BLaER1 treated with 17β-estradiol and CSF1 and Interleukin-3, amounts not matched to agents 10 nM and 100 nM (cell line): ENCODE results near the gene CHSY3.
A peak's percentile ranks its signal among the peaks of the same experiment; 100 is the strongest.

Experiments used
- H3K27ac ChIP-seq, 11 experiments: shearing (Covaris generic); formaldehyde crosslinking; 2 replicates each; pipeline ENCODE4 v1.8.1; 2022
- H3K27me3 ChIP-seq, 11 experiments: shearing (Covaris generic); formaldehyde crosslinking; 2 replicates each; pipeline ENCODE4 v1.8.1; 2022
- H3K36me3 ChIP-seq, 11 experiments: shearing (Covaris generic); formaldehyde crosslinking; 2 replicates each; pipeline ENCODE4 v1.8.1; 2022
- H3K4me1 ChIP-seq, 10 experiments: shearing (Covaris generic); formaldehyde crosslinking; 2 replicates each; pipeline ENCODE4 v1.8.1; 2022
- H3K4me2 ChIP-seq, 11 experiments: shearing (Covaris generic); formaldehyde crosslinking; 2 replicates each; pipeline ENCODE4 v1.8.1; 2022
- H3K4me3 ChIP-seq, 10 experiments: shearing (Covaris generic); formaldehyde crosslinking; 2 replicates each; pipeline ENCODE4 v1.8.1; 2022
- H3K9ac ChIP-seq, 11 experiments: shearing (Covaris generic); formaldehyde crosslinking; 2 replicates each; pipeline ENCODE4 v1.8.1; 2022
- H3K9me3 ChIP-seq, 11 experiments: shearing (Covaris generic); formaldehyde crosslinking; replicated peaks in 1 of 11; 2 replicates each; pipeline ENCODE4 v1.8.1; 2022
- H4K20me1 ChIP-seq, 11 experiments: shearing (Covaris generic); formaldehyde crosslinking; 2 replicates each; pipeline ENCODE4 v1.8.1; 2022
- Cebpa-rat ChIP-seq, 11 experiments: shearing (Covaris generic); IDR thresholded peaks; 2 replicates each; pipeline ENCODE4 v1.8.1; 2022

CHSY3 gene

GRCh38 chr5:130021876-130022275 lies 117.6 kb downstream of the CHSY3 start:
- Histone ChIP-seq H3K4me1 (peaks cover 0 to 6% (median 0%) of the 10 kb centered on the region in 10 experiments; a peak in 3 of 20 replicates), H3K27ac (no peak overlapping the region), H3K9ac (no peak overlapping the region), H3K9me3 (no peaks in the 10 kb centered on the region), H3K36me3 (no peaks in the 10 kb centered on the region), H3K27me3 (no peaks in the 10 kb centered on the region), H3K4me3 (no peak overlapping the region), H3K4me2 (no peak overlapping the region), H4K20me1 (no peaks in the 10 kb centered on the region; a peak in 1 of 22 replicates)
- TF ChIP-seq Cebpa-rat (IDR thresholded peaks at IDR 0.05) = no peak

GRCh38 chr5:130023604-130024003 lies 119.3 kb downstream of the CHSY3 start:
- H3K4me3 ChIP-seq = no peak overlapping the region
- no peaks in the 10 kb centered on the region for H3K36me3 ChIP-seq
- peaks cover 0 to 11% (median 0%) of the 10 kb centered on the region in 10 experiments; a peak in 4 of 20 replicates for H3K4me1 ChIP-seq
- TF ChIP-seq Cebpa-rat (IDR thresholded peaks at IDR 0.05) = no peak
- no peaks in the 10 kb centered on the region; a peak in 1 of 22 replicates for H4K20me1 ChIP-seq
- H3K4me2 ChIP-seq = no peak overlapping the region
- no peak overlapping the region for H3K27ac ChIP-seq
- no peaks in the 10 kb centered on the region for H3K9me3 ChIP-seq
- no peak overlapping the region for H3K9ac ChIP-seq
- no peaks in the 10 kb centered on the region for H3K27me3 ChIP-seq

GRCh38 chr5:130024006-130024405 lies 119.7 kb downstream of the CHSY3 start:
- Histone ChIP-seq H3K9ac (no peak overlapping the region), H3K27me3 (no peaks in the 10 kb centered on the region), H3K4me1 (peaks cover 0 to 15% (median 0%) of the 10 kb centered on the region in 10 experiments; a peak in 4 of 20 replicates), H3K4me3 (no peak overlapping the region), H4K20me1 (no peaks in the 10 kb centered on the region; a peak in 1 of 22 replicates), H3K36me3 (no peaks in the 10 kb centered on the region), H3K4me2 (no peak overlapping the region), H3K9me3 (no peaks in the 10 kb centered on the region), H3K27ac (no peak overlapping the region)
- TF ChIP-seq Cebpa-rat (IDR thresholded peaks at IDR 0.05) = no peak

GRCh38 chr5:130025511-130025910 lies 121.2 kb downstream of the CHSY3 start:
- Histone ChIP-seq H3K4me3 (no peak overlapping the region), H3K9ac (no peak overlapping the region), H3K4me1 (peaks cover 0 to 23% (median 0%) of the 10 kb centered on the region in 10 experiments; a peak in 4 of 20 replicates), H3K27me3 (no peaks in the 10 kb centered on the region), H3K36me3 (no peaks in the 10 kb centered on the region), H4K20me1 (no peaks in the 10 kb centered on the region; a peak in 1 of 22 replicates), H3K4me2 (no peak overlapping the region), H3K27ac (no peak overlapping the region), H3K9me3 (no peaks in the 10 kb centered on the region)
- no peak for TF ChIP-seq Cebpa-rat (IDR thresholded peaks at IDR 0.05)

- H3K4me1 ChIP-seq = peaks cover 0 to 66% (median 12%) of the 10 kb centered on the region in 10 experiments; a peak in 13 of 20 replicates
- H3K4me3 ChIP-seq = peak overlapping the region in 2 of 10 experiments; percentile 22 to 43; a peak in 2 of 20 replicates
- no peaks in the 10 kb centered on the region for H3K36me3 ChIP-seq
- peak in 4 of 11 experiments; percentile 34 to 55 (median 44); a peak in 3 of 22 replicates for TF ChIP-seq Cebpa-rat (IDR thresholded peaks at IDR 0.05)
- H4K20me1 ChIP-seq = no peaks in the 10 kb centered on the region
- peak overlapping the region in 4 of 11 experiments; percentile 39 to 87 (median 67); a peak in 8 of 22 replicates for H3K27ac ChIP-seq
- H3K4me2 ChIP-seq = peak overlapping the region in 4 of 11 experiments; percentile 24 to 87 (median 78); a peak in 6 of 22 replicates
- H3K9me3 ChIP-seq = no peaks in the 10 kb centered on the region
- no peaks in the 10 kb centered on the region for H3K27me3 ChIP-seq
- H3K9ac ChIP-seq = no peak overlapping the region
Measured at GRCh38 chr5:130032807-130033206, 128.5 kb downstream of the CHSY3 start.

- no peaks in the 10 kb centered on the region for H3K36me3 ChIP-seq
- H3K9ac ChIP-seq = peak overlapping the region in 6 of 11 experiments; percentile 41 to 75 (median 62); a peak in 10 of 22 replicates
- peak overlapping the region in 9 of 11 experiments; percentile 3 to 87 (median 68); a peak in 17 of 22 replicates for H3K27ac ChIP-seq
- TF ChIP-seq Cebpa-rat (IDR thresholded peaks at IDR 0.05) = no peak
- peak overlapping the region in 4 of 10 experiments; percentile 22 to 47 (median 38); a peak in 7 of 20 replicates for H3K4me3 ChIP-seq
- H3K27me3 ChIP-seq = no peaks in the 10 kb centered on the region
- H3K9me3 ChIP-seq = no peaks in the 10 kb centered on the region
- H3K4me2 ChIP-seq = peak overlapping the region in 8 of 11 experiments; percentile 14 to 87 (median 64); a peak in 13 of 22 replicates
- no peaks in the 10 kb centered on the region for H4K20me1 ChIP-seq
- peaks cover 0 to 53% (median 12%) of the 10 kb centered on the region in 10 experiments; a peak in 13 of 20 replicates for H3K4me1 ChIP-seq
Measured at GRCh38 chr5:130034566-130035210, 130.4 kb downstream of the CHSY3 start.

GRCh38 chr5:130035388-130035787 lies 131.1 kb downstream of the CHSY3 start:
- TF ChIP-seq Cebpa-rat (IDR thresholded peaks at IDR 0.05) = no peak
- Histone ChIP-seq H3K27ac (peak overlapping the region in 8 of 11 experiments; percentile 57 to 87 (median 72); a peak in 16 of 22 replicates), H3K36me3 (no peaks in the 10 kb centered on the region), H3K9ac (peak overlapping the region in 5 of 11 experiments; percentile 24 to 75 (median 65); a peak in 9 of 22 replicates), H3K27me3 (no peaks in the 10 kb centered on the region), H3K4me3 (peak overlapping the region in 1 of 10 experiments; percentile 1; a peak in 1 of 20 replicates), H3K9me3 (no peaks in the 10 kb centered on the region), H3K4me2 (peak overlapping the region in 7 of 11 experiments; percentile 34 to 87 (median 75); a peak in 13 of 22 replicates), H4K20me1 (no peaks in the 10 kb centered on the region), H3K4me1 (peaks cover 0 to 52% (median 12%) of the 10 kb centered on the region in 10 experiments; a peak in 13 of 20 replicates)

GRCh38 chr5:130037905-130038304 lies 133.6 kb downstream of the CHSY3 start:
- no peak for TF ChIP-seq Cebpa-rat (IDR thresholded peaks at IDR 0.05)

GRCh38 chr5:130043834-130044233 lies 139.6 kb downstream of the CHSY3 start:
- no peak for TF ChIP-seq Cebpa-rat (IDR thresholded peaks at IDR 0.05)
- H3K4me1 ChIP-seq = no peaks in the 10 kb centered on the region

More at GRCh38 chr5:130037905-130038304, 133.6 kb downstream of the CHSY3 start:
- Histone ChIP-seq H3K36me3 (no peaks in the 10 kb centered on the region), H3K4me3 (no peak overlapping the region), H3K9ac (no peak overlapping the region), H4K20me1 (no peaks in the 10 kb centered on the region), H3K4me1 (peaks cover 0 to 40% (median 12%) of the 10 kb centered on the region in 10 experiments; a peak in 13 of 20 replicates), H3K9me3 (no peaks in the 10 kb centered on the region), H3K4me2 (no peak overlapping the region), H3K27ac (no peak overlapping the region), H3K27me3 (no peaks in the 10 kb centered on the region)

More at GRCh38 chr5:130043834-130044233, 139.6 kb downstream of the CHSY3 start:
- Histone ChIP-seq H3K27me3 (no peaks in the 10 kb centered on the region), H3K4me3 (no peak overlapping the region), H3K9ac (no peak overlapping the region), H3K36me3 (no peaks in the 10 kb centered on the region), H3K9me3 (no peaks in the 10 kb centered on the region), H4K20me1 (no peaks in the 10 kb centered on the region), H3K27ac (no peak overlapping the region), H3K4me2 (no peak overlapping the region)
